A549 (cell line): ENCODE data around the gene DLG1.

Experiments
- CEBPB ChIP-seq, 2 experiments: fragments of >200 bp in 1 of 2; sonication (Bioruptor Twin) in 1 of 2; formaldehyde crosslinking in 1 of 2; IDR thresholded peaks; 2 replicates each; pipeline ENCODE4 v1.6.1; 2012 to 2016
- EP300 ChIP-seq, 2 experiments: fragments of >200 bp; sonication (Bioruptor Twin); formaldehyde crosslinking; IDR thresholded peaks; 2 replicates in 1 of 2; 3 replicates in 1 of 2; pipeline ENCODE4 v1.6.1; 2016 to 2017
- FOSL2 ChIP-seq, 2 experiments: fragments of 450-650 bp in 1 of 2; fragments of >200 bp in 1 of 2; sonication (Bioruptor Twin) in 1 of 2; formaldehyde crosslinking; IDR thresholded peaks; 2 replicates each; pipeline versions ENCODE4 v1.5.0 to v1.6.1; 2016 to 2020; ENCODE audit warnings: mild to moderate bottlenecking in 1 of 2, moderate library complexity in 1 of 2
- JUN ChIP-seq, 2 experiments: fragments of >200 bp; sonication (Bioruptor Twin); formaldehyde crosslinking; IDR thresholded peaks; 2 replicates in 1 of 2; 3 replicates in 1 of 2; pipeline ENCODE4 v1.6.1; 2016 to 2017
- JUNB ChIP-seq: fragments of >200 bp; sonication (Bioruptor Twin); formaldehyde crosslinking; IDR thresholded peaks from 2 replicates; pipeline ENCODE4 v1.6.1; 2016
- MAFK ChIP-seq: fragments of 450-650 bp; IDR thresholded peaks from 2 replicates; pipeline ENCODE4 v1.6.1; 2014; ENCODE audit not compliant: partially characterized antibody
- MAZ ChIP-seq: fragments of 150-350 bp; IDR thresholded peaks from 2 replicates; pipeline ENCODE4 v1.6.1; 2014; ENCODE audit warnings: antibody characterized with exemption, low read depth, low read length, borderline replicate concordance
- RAD21 ChIP-seq, 2 experiments: fragments of >200 bp in 1 of 2; sonication (Bioruptor Twin) in 1 of 2; formaldehyde crosslinking in 1 of 2; IDR thresholded peaks in 1 of 2; conservative IDR thresholded peaks in 1 of 2; 2 replicates in 1 of 2; 3 replicates in 1 of 2; pipeline ENCODE4 v1.6.1; 2012 to 2018; ENCODE audit warnings: inconsistent platforms in 1 of 2
- RNF2 ChIP-seq: fragments of 200-600 bp; sonication (generic); IDR thresholded peaks from 2 replicates; pipeline ENCODE4 v1.6.1; 2016; ENCODE audit warnings: low read depth, mild to moderate bottlenecking, antibody characterized with exemption, moderate library complexity, borderline replicate concordance
- ZNF302 ChIP-seq: fragments of 250-450 bp; sonication (Bioruptor Pico); IDR thresholded peaks from 2 replicates; pipeline ENCODE4 v1.9.0; 2021; ENCODE audit warnings: inconsistent platforms, mild to moderate bottlenecking, moderate library complexity
- TF ChIP-seq, protein P1 (sequence below): fragments of >200 bp; sonication (Bioruptor Twin); formaldehyde crosslinking; IDR thresholded peaks from 3 replicates; pipeline ENCODE4 v1.5.1; 2016
- TF ChIP-seq, protein P2 (sequence below): fragments of 150-350 bp; IDR thresholded peaks from 2 replicates; pipeline ENCODE4 v1.6.1; 2014; ENCODE audit warnings: low read depth, mild to moderate bottlenecking, low read length
- TF ChIP-seq, protein P3 (sequence below): IDR thresholded peaks from 2 replicates; pipeline ENCODE4 v1.6.1; 2012
- TF ChIP-seq, protein P4 (sequence below): IDR thresholded peaks from 2 replicates; pipeline ENCODE4 v1.6.1; 2012

DNA sequence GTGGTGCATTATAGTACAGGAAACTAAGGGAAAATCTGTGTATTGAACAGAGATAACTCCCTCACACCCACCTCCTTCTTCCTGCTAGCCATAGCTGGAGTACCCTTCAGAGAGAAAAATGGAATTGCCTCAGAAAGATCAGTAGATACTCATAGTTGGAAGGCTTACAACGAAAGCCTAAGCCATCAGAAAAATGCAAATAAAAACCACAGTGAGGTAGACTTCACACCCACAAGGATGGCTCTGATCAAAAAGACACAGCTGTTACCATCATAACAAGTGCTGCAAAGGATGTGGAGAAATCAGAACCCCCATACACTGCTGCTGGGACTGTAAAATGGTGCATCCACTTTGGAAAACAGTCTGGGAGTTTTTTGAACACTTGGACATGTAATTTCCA is 7.4 kb upstream of the DLG1 start:
- TF ChIP-seq, protein P1, sequence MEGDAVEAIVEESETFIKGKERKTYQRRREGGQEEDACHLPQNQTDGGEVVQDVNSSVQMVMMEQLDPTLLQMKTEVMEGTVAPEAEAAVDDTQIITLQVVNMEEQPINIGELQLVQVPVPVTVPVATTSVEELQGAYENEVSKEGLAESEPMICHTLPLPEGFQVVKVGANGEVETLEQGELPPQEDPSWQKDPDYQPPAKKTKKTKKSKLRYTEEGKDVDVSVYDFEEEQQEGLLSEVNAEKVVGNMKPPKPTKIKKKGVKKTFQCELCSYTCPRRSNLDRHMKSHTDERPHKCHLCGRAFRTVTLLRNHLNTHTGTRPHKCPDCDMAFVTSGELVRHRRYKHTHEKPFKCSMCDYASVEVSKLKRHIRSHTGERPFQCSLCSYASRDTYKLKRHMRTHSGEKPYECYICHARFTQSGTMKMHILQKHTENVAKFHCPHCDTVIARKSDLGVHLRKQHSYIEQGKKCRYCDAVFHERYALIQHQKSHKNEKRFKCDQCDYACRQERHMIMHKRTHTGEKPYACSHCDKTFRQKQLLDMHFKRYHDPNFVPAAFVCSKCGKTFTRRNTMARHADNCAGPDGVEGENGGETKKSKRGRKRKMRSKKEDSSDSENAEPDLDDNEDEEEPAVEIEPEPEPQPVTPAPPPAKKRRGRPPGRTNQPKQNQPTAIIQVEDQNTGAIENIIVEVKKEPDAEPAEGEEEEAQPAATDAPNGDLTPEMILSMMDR, result no peak
- TF ChIP-seq MAZ (no peak), JUNB (no peak), JUN (IDR thresholded peaks at IDR 0.05) (no peak), ZNF302 (CRISPR knock-in tag) (no peak), RAD21 (conservative IDR thresholded peaks at IDR 0.05 in 1 of 2, IDR thresholded peaks at IDR 0.05 in 1 of 2) (no peak), RNF2 (no peak), FOSL2 (IDR thresholded peaks at IDR 0.05) (no peak), FOSL2 (CRISPR knock-in tag; IDR thresholded peaks at IDR 0.05) (no peak), EP300 (IDR thresholded peaks at IDR 0.05) (no peak), CEBPB (IDR thresholded peaks at IDR 0.05) (no peak), MAFK (no peak)
- TF ChIP-seq, protein P2, sequence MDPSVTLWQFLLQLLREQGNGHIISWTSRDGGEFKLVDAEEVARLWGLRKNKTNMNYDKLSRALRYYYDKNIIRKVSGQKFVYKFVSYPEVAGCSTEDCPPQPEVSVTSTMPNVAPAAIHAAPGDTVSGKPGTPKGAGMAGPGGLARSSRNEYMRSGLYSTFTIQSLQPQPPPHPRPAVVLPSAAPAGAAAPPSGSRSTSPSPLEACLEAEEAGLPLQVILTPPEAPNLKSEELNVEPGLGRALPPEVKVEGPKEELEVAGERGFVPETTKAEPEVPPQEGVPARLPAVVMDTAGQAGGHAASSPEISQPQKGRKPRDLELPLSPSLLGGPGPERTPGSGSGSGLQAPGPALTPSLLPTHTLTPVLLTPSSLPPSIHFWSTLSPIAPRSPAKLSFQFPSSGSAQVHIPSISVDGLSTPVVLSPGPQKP, result no peak
- TF ChIP-seq, protein P3, sequence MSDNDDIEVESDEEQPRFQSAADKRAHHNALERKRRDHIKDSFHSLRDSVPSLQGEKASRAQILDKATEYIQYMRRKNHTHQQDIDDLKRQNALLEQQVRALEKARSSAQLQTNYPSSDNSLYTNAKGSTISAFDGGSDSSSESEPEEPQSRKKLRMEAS, result no peak
- TF ChIP-seq, protein P4, sequence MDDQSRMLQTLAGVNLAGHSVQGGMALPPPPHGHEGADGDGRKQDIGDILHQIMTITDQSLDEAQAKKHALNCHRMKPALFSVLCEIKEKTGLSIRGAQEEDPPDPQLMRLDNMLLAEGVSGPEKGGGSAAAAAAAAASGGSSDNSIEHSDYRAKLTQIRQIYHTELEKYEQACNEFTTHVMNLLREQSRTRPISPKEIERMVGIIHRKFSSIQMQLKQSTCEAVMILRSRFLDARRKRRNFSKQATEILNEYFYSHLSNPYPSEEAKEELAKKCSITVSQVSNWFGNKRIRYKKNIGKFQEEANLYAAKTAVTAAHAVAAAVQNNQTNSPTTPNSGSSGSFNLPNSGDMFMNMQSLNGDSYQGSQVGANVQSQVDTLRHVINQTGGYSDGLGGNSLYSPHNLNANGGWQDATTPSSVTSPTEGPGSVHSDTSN, result no peak
